GM23338 (cell line): ENCODE data around the gene TMEM270. TPM values are rescaled to one million over a fixed set of nuclear protein-coding genes. Genes with fewer than 3 reads are reported as not detected.

Experiments used
- ATAC-seq: fragments of 200-7000 bp; cut with Tn5 transposase; 3 replicates; pipeline ENCODE4 v1.9.1; 2020
- DNase-seq: peaks from one replicate; pipeline ENCODE4 v3.0.0-alpha.2; 2015; ENCODE audit warnings: low spot score
- H2AFZ ChIP-seq: fragments of 200-600 bp; sonication (generic); 2 replicates; pipeline ENCODE4 v1.8.0; 2016; ENCODE audit warnings: antibody characterized with exemption, mild to moderate bottlenecking, moderate library complexity
- H3F3A ChIP-seq: fragments of 200-600 bp; sonication (generic); replicated peaks from 2 replicates; pipeline ENCODE4 v1.8.0; 2017; ENCODE audit warnings: antibody characterized with exemption, mixed run types, low read depth
- H3K27ac ChIP-seq: fragments of 200-600 bp; sonication (generic); 2 replicates; pipeline ENCODE4 v1.6.1; 2016; ENCODE audit warnings: low read depth
- H3K27me3 ChIP-seq: fragments of 200-600 bp; sonication (generic); 2 replicates; pipeline ENCODE4 v1.8.0; 2016; ENCODE audit warnings: mild to moderate bottlenecking, mixed run types, moderate library complexity; ENCODE audit not compliant: insufficient read depth
- H3K36me3 ChIP-seq: fragments of 200-600 bp; sonication (generic); 2 replicates; pipeline ENCODE4 v1.8.0; 2016; ENCODE audit warnings: mild to moderate bottlenecking; ENCODE audit not compliant: insufficient read depth
- H3K4me1 ChIP-seq: fragments of 200-600 bp; sonication (generic); 2 replicates; pipeline ENCODE4 v1.8.0; 2016; ENCODE audit warnings: mild to moderate bottlenecking, moderate library complexity; ENCODE audit not compliant: insufficient read depth
- H3K4me2 ChIP-seq: fragments of 200-600 bp; sonication (generic); 2 replicates; pipeline ENCODE4 v1.7.1; 2017; ENCODE audit warnings: mixed run types
- H3K4me3 ChIP-seq: fragments of 200-600 bp; sonication (generic); 2 replicates; pipeline ENCODE4 v1.6.1; 2016; ENCODE audit warnings: mixed run types
- H3K79me2 ChIP-seq: fragments of 200-600 bp; sonication (generic); replicated peaks from 2 replicates; pipeline ENCODE4 v1.8.0; 2017; ENCODE audit warnings: mild to moderate bottlenecking; ENCODE audit not compliant: insufficient read depth
- H3K9me2 ChIP-seq: fragments of 200-600 bp; sonication (generic); 2 replicates; pipeline ENCODE4 v1.8.0; 2017; ENCODE audit not compliant: insufficient read depth
- H4K20me1 ChIP-seq: fragments of 200-600 bp; sonication (generic); replicated peaks from 2 replicates; pipeline ENCODE4 v1.8.0; 2017; ENCODE audit warnings: mild to moderate bottlenecking; ENCODE audit not compliant: insufficient read depth
- H3K27ac Mint-ChIP-seq: 2 replicates; pipeline ENCODE4 v1.8.0; 2020; ENCODE audit warnings: inconsistent platforms, mild to moderate bottlenecking, moderate library complexity, mixed read lengths
- H3K27me3 Mint-ChIP-seq: 3 replicates; pipeline ENCODE4 v1.8.0; 2022; ENCODE audit warnings: low read depth, mild to moderate bottlenecking, moderate library complexity, mixed read lengths, inconsistent platforms; ENCODE audit not compliant: insufficient read depth, poor library complexity
- H3K36me3 Mint-ChIP-seq: 3 replicates; pipeline ENCODE4 v1.8.0; 2021; ENCODE audit warnings: low read depth, mild to moderate bottlenecking, inconsistent platforms, moderate library complexity, mixed read lengths
- H3K4me1 Mint-ChIP-seq: 3 replicates; pipeline ENCODE4 v1.8.0; 2020; ENCODE audit warnings: mild to moderate bottlenecking, inconsistent platforms, mixed read lengths
- H3K4me3 Mint-ChIP-seq: 3 replicates; pipeline ENCODE4 v1.8.0; 2021; ENCODE audit warnings: moderate library complexity, mild to moderate bottlenecking, inconsistent platforms, mixed read lengths
- H3K9me3 Mint-ChIP-seq: 3 replicates; pipeline ENCODE4 v1.8.0; 2020; ENCODE audit warnings: moderate library complexity, mild to moderate bottlenecking, inconsistent platforms, mixed read lengths
- CREB1 ChIP-seq: fragments of 250-450 bp; sonication (Bioruptor Pico); IDR thresholded peaks from 2 replicates; pipeline ENCODE4 v1.5.0; 2020; ENCODE audit warnings: low read depth, mild to moderate bottlenecking, moderate library complexity
- EZH2 ChIP-seq: fragments of 200-600 bp; sonication (generic); IDR thresholded peaks from one replicate; pipeline ENCODE4 v1.8.0; 2017; ENCODE audit warnings: antibody characterized with exemption, mild to moderate bottlenecking, low read depth; ENCODE audit not compliant: unreplicated experiment
- EZH2phosphoT487 ChIP-seq: fragments of 200-600 bp; sonication (generic); IDR thresholded peaks from one replicate; pipeline ENCODE4 v1.8.1; 2018; ENCODE audit warnings: antibody characterized with exemption; ENCODE audit not compliant: unreplicated experiment
- NANOG ChIP-seq: IDR thresholded peaks from 2 replicates; pipeline ENCODE4 v1.6.1; 2016; ENCODE audit warnings: antibody characterized with exemption, borderline replicate concordance
- REST ChIP-seq: IDR thresholded peaks from one replicate; pipeline ENCODE4 v1.6.1; 2018; ENCODE audit warnings: antibody characterized with exemption; ENCODE audit not compliant: unreplicated experiment
- polyA plus RNA-seq: library from polyadenylated mRNA; unstranded; fragments of >200 nt; fragmentation: Nextera tagmentation; extraction: Ambion mirVana; gene quantifications from 2 replicates; pipeline ENCODE4 v1.2.1, GENCODE V29; 2016
- total RNA-seq: library from RNA; depleted of rRNA; stranded (reverse); fragments of >200 nt; shearing (Covaris generic); gene quantifications from 2 replicates; pipeline ENCODE4 v1.2.3, GENCODE V29; 2014

Gene TMEM270
- total and polyA plus RNA-seq, 2 experiments from 2014 or later, result not detected

GRCh38 chr7:73903321-73904218 lies 42.6 kb downstream of the TMEM270 start:
- no peaks in the 10 kb centered on the region for H3K36me3 Mint-ChIP-seq
- no peak overlapping the region for H3K4me3 ChIP-seq

GRCh38 chr7:73904219-73905137 lies 43.5 kb downstream of the TMEM270 start:
- Mint-ChIP-seq H3K9me3 (no peaks in the 10 kb centered on the region), H3K4me1 (peaks cover 23% of the 10 kb centered on the region; the same call in 2 of the 3 replicates), H3K36me3 (no peaks in the 10 kb centered on the region), H3K4me3 (no peak overlapping the region), H3K27me3 (peaks cover 15% of the 10 kb centered on the region), H3K27ac (no peak overlapping the region)
- Histone ChIP-seq H3K4me3 (no peak overlapping the region), H3K27me3 (no peaks in the 10 kb centered on the region), H3K9me2 (no peaks in the 10 kb centered on the region), H3F3A (no peaks in the 10 kb centered on the region), H3K79me2 (no peaks in the 10 kb centered on the region), H2AFZ (no peak overlapping the region), H4K20me1 (no peaks in the 10 kb centered on the region), H3K4me2 (no peak overlapping the region), H3K4me1 (peaks cover 11% of the 10 kb centered on the region; the same call in 1 of the 2 replicates), H3K27ac (no peak overlapping the region), H3K36me3 (no peaks in the 10 kb centered on the region)
- TF ChIP-seq NANOG (no peak), CREB1 (no peak), REST (no peak), EZH2 (no peak)
- no peak for DNase-seq
- no peak for ATAC-seq

More at GRCh38 chr7:73903321-73904218, 42.6 kb downstream of the TMEM270 start:
- Histone ChIP-seq H3K4me2 (no peak overlapping the region), H3K36me3 (no peaks in the 10 kb centered on the region), H3K9me2 (no peaks in the 10 kb centered on the region), H3K4me1 (peaks cover 11% of the 10 kb centered on the region; the same call in 1 of the 2 replicates), H3K27me3 (no peaks in the 10 kb centered on the region), H3F3A (no peaks in the 10 kb centered on the region), H4K20me1 (no peaks in the 10 kb centered on the region), H3K27ac (no peak overlapping the region), H3K79me2 (no peaks in the 10 kb centered on the region), H2AFZ (no peak overlapping the region)
- Mint-ChIP-seq H3K9me3 (no peaks in the 10 kb centered on the region), H3K4me1 (peaks cover 20% of the 10 kb centered on the region; the same call in 2 of the 3 replicates), H3K27ac (no peak overlapping the region), H3K4me3 (no peak overlapping the region), H3K27me3 (peaks cover 20% of the 10 kb centered on the region)
- TF ChIP-seq EZH2phosphoT487 (no peak), EZH2 (no peak), NANOG (no peak)
- ATAC-seq (no peak), DNase-seq (no peak)
